WTC11 (cell line): Measurements from ENCODE around the gene TCAP.

ENCODE experiments used
- CREB1 ChIP-seq: sonication (generic); formaldehyde crosslinking; IDR thresholded peaks from 2 replicates; pipeline ENCODE4 v1.8.0; 2023; ENCODE audit warnings: mild to moderate bottlenecking, missing genetic modification reagents
- CTCF ChIP-seq: fragments of 200-600 bp; IDR thresholded peaks from 2 replicates; pipeline ENCODE4 v1.8.0; 2022; ENCODE audit warnings: antibody characterized with exemption
- OVOL2 ChIP-seq: fragments of 250-450 bp; sonication (Bioruptor Pico); IDR thresholded peaks from 2 replicates; pipeline ENCODE4 v1.9.0; 2021; ENCODE audit warnings: mild to moderate bottlenecking, borderline replicate concordance
- SP1 ChIP-seq: sonication (generic); formaldehyde crosslinking; conservative IDR thresholded peaks from 2 replicates; pipeline ENCODE4 v1.8.1; 2022; ENCODE audit warnings: missing genetic modification reagents

- TF ChIP-seq CTCF (no peak), CREB1 (CRISPR knock-in tag) (no peak), SP1 (no peak), OVOL2 (CRISPR knock-in tag) (no peak)
These were observed 29.5 kb upstream of the TCAP start for GRCh38 chr17:39635614-39636176.
